Stimulated activated CD8-positive, alpha-beta memory T cell treated with anti-CD3 and anti-CD28 coated beads, Interleukin-15, amount 100 ng/mL, for 24 hours (primary cell): ENCODE measurements around the gene CUX1.
"Not testable (repeated sequence)": the region's sequence is repeated elsewhere in the genome, so short reads cannot be mapped to it uniquely, and the experiment has no call there.

ENCODE experiments used
- DNase-seq: peaks from one replicate; pipeline ENCODE4 v3.0.0-alpha.2; 2020; ENCODE audit warnings: low read depth

CUX1 gene

GRCh38 chr7:101869901-101870290 lies 52.5 kb downstream of the CUX1 start:
- no peak for DNase-seq

DNA sequence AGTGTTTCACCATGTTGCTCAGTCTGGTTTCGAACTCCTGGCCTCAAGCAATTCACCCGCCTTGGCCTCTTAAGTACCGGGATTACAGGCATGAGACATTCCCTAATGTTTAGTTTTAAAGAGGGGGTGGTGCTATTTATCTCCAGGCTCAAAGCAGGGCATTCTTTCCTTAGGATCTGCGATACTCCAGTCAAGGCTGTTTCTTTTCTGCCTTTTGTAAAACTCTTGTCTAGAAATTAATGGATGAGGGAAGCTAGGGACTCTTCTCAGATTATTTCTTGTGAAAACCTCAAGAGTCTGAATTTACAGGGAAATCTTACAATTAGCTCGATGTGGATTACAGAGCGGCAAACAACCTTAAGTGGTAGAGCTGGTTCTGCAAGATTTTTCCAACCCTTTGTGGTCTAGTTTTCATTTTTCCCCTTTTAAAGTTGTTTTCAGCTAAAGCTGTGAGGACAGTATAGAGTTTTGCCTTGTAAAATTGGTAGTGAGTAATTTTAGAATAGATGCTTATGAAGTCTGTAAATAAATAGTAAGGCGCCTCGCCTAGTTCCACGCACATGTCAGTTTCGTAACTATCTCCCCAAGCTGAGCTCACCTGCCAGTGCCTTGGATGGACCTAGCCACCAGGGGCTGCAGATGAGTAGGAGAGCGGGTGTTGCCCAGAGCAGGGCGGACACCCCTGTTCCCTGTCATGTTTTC lies 53.1 kb downstream of the CUX1 start:
- DNase-seq, result no peak

GRCh38 chr7:101871351-101871750 lies 53.9 kb downstream of the CUX1 start:
- DNase-seq, result no peak

DNA sequence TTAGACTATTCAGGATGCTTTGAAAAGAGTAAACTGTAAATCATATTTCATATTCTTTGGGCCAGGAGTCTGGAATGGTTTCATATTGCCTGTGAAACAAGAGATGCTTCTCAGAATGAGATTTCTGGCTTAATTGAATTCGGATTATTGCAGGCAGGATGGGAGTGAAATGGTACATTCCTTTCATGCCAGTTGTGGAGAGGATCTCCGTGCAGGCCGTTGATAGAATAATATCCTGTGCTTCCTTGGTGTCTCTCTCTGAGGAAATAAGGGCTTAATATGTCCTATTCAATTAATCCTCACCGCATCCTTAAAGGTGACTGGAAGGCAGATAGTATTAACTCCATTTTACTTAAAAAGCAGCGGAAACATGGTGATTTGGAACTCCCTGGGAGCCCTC lies 56.6 kb downstream of the CUX1 start:
- DNase-seq, result no peak

DNA sequence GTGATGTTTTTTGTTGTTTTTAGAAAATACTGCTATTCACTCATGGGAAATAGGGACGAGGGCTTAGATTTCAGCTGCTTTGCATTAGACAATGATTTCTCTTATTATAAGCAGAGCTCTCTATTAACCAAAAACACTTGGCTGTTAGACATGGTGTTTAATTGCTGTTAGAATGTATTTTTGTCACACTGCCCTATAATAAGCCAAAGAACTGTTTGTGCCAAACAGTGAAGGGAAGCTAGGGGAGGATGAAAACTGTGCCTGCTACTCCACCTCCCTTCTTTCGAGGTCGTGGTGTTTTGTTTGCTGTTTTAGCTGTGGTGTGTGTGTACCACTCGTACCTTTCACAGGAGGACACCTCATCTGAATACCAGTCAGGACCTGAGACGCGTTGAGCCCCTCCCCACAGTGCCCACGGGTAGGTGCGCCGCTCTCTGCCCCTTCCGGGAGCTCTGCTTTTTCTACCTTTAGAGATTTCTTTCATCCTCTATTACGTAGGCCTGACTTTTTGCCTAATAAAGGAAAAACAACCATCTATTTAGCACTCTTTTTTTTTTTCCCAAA lies 57.9 kb downstream of the CUX1 start:
- no peak for DNase-seq

DNA sequence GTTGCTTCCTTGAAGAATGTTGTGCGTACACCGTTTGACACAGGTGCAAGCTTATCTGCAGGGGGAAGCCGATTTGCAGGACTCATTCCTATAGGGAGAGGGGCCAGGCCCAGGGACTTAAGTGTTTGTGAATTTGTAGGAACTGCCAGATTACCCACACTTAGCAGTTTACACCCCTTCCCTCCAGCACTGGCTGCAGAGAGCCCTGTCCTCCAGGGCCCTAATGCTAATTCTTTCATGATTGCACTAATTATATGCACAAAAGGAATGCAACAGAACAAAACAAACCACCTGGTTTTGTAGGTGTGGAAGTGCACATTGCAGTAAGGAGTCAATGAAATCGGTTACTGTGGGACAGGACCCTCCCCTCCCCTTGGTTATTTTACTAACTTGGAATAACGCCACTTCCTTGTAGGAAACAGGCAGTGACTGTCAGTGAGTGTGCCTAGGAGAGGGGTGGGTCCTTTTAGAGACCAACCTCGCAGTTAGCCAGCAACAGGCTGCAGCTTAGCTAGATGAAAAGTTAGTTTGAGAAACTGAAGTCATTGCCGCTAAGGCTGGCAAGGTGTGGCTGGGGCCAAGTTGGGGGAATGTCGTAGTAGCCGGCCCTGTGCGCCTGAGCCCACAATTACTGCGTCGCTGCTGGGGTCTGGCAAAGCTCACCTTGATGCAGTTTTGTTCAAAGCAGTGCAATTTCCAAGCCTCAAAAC lies 60.6 kb downstream of the CUX1 start:
- no peak for DNase-seq

- no peak for DNase-seq
Measured at GRCh38 chr7:101878938-101879337, 61.5 kb downstream of the CUX1 start.

DNA sequence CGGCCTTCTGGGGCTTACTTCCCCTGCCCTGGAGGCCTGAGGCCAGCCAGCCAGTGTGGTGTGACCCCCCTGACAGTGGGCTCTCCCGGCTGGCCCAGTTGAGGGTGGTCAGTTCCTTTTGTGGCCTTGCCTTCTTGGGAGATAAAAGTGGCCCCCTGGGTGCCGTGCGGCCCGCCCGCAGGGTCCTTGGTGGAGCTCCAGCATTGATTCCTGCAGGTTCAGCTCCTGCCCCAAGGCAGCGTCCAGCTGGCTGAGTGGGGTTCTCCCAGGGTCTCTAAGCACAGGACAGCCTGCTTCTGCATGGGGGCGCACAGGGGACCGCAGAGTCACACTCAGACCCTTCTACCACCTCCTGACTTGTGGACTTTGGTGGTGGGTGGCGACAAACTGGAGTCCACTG lies 62.1 kb downstream of the CUX1 start:
- no peak for DNase-seq

DNA sequence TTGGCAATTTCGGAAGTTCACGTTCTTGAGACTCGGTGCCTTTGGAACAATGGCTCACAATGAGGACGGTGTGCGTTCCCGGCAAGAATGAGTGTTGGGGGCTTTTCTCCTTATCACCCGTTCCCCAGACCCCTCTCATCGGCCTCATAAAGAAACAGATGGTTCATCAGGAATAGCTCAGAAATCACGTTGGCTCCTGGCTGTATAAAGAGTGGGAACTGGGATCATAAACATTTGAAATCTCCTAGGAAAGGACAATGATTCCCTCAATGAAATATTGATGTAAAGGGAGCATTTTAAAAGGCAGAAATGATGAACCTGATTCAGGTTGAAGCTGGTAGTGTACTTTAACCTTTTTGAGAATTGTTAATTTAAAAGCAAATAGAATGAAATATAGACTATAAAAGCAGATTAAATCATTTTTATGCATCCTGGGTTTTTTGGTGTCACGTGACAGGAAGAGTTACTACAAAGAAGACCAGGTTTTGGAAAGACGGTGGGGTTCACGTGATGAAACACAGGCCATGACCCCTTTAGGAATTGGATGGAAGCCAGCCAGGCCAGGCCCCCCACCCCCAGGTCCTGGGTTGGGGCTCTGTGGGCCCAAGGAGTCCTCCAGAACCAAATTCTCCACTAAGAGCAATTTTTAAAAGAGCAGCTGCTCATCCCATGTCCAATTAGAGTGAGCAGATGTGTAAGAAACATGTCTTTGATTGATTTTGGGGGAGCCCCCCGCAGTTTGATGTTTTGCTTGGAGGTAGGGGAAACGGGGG lies 63.0 kb downstream of the CUX1 start:
- no peak for DNase-seq

DNA sequence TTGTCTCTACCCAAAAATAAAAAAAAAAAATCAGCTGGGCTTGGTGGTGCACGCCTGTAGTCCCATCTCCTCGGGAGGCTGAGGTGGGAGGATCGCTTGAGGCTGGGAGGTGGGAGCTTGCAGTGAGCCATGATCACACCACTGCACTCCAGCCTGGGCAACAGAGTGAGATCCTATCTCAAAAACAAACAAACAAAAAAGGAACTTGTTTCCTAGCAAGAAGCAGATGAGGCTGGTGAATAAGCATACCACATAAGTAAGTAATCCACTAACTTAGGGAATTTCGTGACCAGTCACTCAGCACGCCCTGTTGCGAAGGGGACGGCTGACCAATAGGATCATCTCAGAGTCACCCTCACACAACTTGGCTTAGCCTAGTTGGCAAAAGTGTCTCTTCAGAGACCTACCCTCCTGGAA lies 64.6 kb downstream of the CUX1 start:
- DNase-seq, result no peak

DNA sequence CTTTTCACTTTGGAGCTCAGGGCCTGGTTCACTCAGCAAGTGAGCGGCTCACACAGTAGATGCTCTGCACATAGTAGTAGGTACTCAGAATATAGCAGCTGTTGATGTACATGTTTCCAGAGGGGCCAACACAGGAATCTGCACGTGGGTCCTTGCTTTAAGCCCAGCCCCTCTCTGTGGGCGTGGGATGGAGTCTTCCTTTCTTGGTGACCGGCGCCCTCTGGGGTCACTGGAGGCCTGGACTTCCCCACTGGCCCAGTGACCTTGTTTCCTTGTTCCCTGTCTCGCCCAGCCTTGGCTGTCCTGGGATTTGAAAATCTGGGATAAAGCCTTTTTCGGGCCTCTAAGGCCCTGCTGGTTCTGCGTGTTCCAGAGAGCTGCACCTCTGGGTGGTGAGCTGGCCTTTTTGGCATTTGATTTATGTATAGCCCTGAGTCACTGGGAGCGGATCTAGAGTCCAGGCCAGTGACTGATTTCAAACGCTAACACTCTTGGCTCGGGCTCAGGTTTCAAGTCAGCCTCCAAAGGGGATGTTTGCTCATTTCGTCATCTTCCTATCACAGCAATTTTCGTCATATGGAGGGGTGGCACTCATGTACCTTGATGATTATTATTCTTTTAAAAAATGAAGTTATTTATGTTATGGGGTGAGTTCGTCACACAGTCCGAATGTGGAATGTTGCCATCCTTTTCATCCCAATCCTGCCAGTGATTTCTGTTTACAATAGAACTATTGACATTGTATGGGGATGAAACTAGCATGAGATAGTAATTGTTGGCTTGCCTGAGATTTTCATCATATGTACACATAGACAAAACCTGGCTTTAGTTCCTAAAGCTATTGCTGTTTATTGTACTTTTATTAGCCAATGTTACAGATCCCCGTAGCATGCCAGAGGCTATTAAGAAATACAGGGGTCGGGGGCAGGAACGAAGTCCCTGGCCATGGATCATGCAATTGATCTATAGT lies 65.5 kb downstream of the CUX1 start:
- no peak for DNase-seq

GRCh38 chr7:101884671-101885596 lies 67.5 kb downstream of the CUX1 start:
- no peak for DNase-seq

DNA sequence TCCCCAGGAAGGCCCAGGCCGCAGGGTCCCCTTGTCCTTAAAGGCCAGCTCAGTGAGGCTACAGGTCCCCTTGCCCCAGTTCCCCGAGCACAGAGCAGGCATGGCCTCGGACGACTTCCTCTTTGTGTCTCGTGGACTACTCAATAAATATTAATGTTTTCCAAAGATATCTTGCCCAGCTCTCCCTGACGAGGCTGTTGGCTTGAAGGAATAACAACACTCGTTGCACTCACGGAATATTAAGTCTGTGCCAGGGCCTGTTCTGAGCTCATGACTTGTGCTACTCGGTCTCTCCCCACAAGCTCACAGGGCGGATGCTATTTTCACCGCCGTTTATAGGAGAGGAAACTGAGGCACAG lies 68.2 kb downstream of the CUX1 start:
- no peak for DNase-seq

GRCh38 chr7:101887352-101887751 lies 69.9 kb downstream of the CUX1 start:
- not testable (repeated sequence) for DNase-seq

DNA sequence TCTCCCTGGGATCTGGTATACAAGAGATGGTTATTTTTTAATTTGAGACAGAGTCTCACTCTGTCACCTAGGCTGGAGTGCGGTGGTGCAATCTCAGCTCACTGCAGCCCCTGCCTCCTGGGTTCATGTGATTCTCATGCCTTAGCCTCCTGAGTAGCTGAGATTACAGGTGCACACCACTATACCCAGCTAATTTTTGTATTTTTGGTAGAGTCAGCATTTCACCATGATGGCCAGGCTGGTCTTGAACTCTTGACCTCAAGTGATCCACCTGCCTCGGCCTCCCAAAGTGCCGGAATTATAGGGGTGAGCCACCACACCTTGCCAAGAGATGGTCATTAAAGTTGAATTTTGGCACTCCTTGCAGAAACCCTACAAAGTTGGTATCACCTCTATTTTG lies 71.1 kb downstream of the CUX1 start:
- DNase-seq, result not testable (repeated sequence)

- no peak for DNase-seq
Measured at GRCh38 chr7:101890749-101891523, 73.5 kb downstream of the CUX1 start.

DNA sequence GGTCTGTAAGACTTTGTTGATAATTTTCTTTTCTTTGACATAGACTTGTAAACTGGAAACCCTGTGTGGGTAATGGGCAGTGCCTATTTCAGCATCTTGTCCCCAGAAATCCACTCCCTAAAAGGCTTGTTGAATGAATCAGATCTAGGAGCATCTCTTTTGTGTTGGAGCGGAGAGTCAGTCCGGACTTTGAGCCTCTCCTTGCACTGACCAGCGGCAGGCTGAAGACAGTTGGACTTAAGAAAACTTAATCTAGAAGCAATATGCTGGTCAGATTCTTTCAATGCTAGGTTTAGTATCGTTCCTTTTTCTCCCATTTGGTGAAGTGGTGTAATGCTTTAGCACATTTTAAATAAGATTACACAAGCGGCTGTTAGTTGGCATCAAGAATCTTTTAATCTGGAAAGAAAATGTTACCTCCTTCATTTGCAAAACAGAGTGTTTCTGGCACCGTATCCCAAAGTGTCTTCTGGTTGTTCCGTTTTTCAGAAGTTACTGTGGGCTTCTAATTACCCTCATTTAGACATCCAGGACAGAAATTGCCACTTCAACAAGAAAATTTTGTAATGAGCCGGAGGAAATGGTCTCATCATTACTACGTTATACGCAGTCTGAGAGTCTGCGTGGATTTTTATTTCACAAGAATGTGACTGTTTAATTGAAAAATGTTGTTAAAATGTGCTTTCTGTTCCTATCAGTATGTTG lies 74.7 kb downstream of the CUX1 start:
- no peak for DNase-seq

- DNase-seq, result no peak
Measured at GRCh38 chr7:101893341-101894082, 76.1 kb downstream of the CUX1 start.
